ENCODE data around the gene PARVA. TPM values are rescaled to one million over a fixed set of nuclear protein-coding genes. Genes with fewer than 3 reads are reported as not detected.

PARVA gene
- total RNA-seq, 3 donors from 2014 or later: 55.7 to 191 (median 57.1) TPM

DNA sequence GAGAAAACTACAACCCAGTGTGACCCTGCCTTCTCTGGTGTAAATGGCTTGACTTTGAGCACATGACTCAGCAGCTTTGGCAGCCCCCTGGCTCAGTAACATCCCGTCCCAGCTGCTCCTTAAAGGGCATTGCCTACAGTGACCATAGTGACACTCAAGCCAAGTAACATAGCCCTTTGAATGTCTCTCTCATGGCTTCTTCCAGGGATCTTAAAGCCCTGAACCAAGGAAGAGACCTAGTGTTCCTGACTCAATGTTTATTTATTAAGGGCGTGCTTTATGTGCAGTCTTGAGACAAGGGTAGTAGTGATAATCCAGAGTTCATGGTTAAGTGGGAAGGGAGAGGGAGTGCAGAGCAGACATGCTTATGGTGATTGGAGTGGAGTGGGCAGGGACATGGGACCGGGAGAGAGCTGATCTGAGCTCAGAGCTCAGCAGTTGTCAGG lies 125.7 kb downstream of the PARVA start:
- TF ChIP-seq, protein P1, sequence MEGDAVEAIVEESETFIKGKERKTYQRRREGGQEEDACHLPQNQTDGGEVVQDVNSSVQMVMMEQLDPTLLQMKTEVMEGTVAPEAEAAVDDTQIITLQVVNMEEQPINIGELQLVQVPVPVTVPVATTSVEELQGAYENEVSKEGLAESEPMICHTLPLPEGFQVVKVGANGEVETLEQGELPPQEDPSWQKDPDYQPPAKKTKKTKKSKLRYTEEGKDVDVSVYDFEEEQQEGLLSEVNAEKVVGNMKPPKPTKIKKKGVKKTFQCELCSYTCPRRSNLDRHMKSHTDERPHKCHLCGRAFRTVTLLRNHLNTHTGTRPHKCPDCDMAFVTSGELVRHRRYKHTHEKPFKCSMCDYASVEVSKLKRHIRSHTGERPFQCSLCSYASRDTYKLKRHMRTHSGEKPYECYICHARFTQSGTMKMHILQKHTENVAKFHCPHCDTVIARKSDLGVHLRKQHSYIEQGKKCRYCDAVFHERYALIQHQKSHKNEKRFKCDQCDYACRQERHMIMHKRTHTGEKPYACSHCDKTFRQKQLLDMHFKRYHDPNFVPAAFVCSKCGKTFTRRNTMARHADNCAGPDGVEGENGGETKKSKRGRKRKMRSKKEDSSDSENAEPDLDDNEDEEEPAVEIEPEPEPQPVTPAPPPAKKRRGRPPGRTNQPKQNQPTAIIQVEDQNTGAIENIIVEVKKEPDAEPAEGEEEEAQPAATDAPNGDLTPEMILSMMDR (IDR thresholded peaks at IDR 0.05): no peak
- Histone ChIP-seq H3K9me3 (no peaks in the 10 kb centered on the region), H3K4me3 (no peak overlapping the region), H3K36me3 (ENCODE audit: low read depth) (no peaks in the 10 kb centered on the region), H3K4me1 (ENCODE audit: low read depth) (no peaks in the 10 kb centered on the region)
- peak in 1 of 3 donors; percentile 14 for DNase-seq
- ATAC-seq: peak; percentile 84
- intact Hi-C loops (cut with DNase I, micrococcal nuclease): no loop called here

DNA sequence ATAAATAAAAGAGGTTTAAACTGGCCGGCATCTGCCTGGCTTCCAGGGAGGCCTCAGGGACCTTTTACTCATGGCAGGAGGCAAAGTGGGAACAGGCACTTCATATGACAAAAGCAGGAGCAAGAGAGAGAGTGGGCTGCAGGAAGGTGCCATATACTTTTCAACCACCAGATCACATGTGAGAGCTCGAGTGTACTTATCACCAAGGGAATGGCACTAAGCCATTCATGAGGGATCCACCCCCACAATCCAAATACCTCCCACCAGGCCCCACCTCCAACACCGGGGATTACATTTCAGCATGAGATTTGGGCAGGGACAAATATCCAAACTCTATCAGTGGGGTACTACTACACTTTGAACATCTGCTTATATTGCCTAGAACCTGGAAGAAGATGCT lies 126.5 kb downstream of the PARVA start:
- Histone ChIP-seq H3K4me1 (ENCODE audit: low read depth) (no peaks in the 10 kb centered on the region), H3K9me3 (no peaks in the 10 kb centered on the region), H3K4me3 (no peak overlapping the region), H3K36me3 (ENCODE audit: low read depth) (no peaks in the 10 kb centered on the region)
- TF ChIP-seq, protein P1 (IDR thresholded peaks at IDR 0.05): no peak
- DNase-seq: no peak
- intact Hi-C loops (cut with DNase I, micrococcal nuclease): no loop called here
- ATAC-seq: no peak

DNA sequence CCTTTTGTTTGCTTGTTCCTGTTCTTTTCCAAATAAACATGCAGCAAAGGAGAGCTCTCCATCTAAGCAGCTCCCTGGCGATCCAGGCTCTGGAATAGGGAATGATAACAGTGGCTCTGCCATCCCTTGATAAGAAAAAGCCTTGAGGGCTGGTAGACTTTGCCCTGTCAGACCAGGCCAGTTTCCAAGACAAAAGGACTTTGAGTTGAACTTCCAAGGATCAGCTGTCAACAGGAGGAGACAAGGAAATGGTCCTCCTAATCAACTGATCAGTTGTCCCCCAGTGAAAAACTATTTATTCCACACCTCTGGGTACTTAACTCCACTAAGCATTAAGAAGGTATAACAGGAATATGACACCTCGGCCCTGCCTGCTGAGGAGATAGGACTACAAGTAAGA lies 127.8 kb downstream of the PARVA start:
- DNase-seq: no peak
- ATAC-seq: no peak
- H3K36me3 ChIP-seq (ENCODE audit: low read depth): no peaks in the 10 kb centered on the region
- TF ChIP-seq, protein P1 (IDR thresholded peaks at IDR 0.05): no peak
- H3K4me3 ChIP-seq: no peak overlapping the region
- no peaks in the 10 kb centered on the region for H3K9me3 ChIP-seq
- H3K4me1 ChIP-seq (ENCODE audit: low read depth): no peaks in the 10 kb centered on the region
- intact Hi-C loops (cut with DNase I, micrococcal nuclease): no loop called here

DNA sequence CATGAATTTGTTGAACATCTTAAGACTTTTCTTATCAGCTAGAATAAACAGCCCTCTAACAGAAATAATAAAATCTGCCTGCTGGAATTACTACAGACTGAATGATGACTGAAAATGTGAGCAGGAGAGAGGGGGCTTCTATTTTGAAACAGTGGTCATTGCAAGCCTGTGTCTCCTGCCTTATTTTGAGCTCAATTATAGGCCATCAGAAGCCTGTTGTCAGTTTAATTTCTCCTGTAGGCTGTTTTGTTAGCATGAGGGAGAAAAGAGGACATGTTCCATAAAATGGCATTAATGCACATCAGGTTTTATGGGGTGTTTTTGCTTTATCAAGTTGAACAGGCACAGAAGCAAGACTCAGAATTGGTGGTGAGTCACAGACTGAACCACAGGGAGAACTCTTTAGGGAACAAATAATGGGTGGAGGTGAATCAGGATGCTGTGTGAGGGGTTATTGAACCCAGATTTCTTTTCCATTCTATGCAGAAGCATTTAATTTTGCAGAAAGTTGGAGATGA lies 129.1 kb downstream of the PARVA start:
- no peak overlapping the region for H3K4me3 ChIP-seq
- DNase-seq (no peak), ATAC-seq (no peak)
- no peaks in the 10 kb centered on the region for H3K36me3 ChIP-seq (ENCODE audit: low read depth)
- intact Hi-C loops (cut with DNase I, micrococcal nuclease): no loop called here
- TF ChIP-seq, protein P1 (IDR thresholded peaks at IDR 0.05): no peak
- no peaks in the 10 kb centered on the region for H3K9me3 ChIP-seq
- H3K4me1 ChIP-seq (ENCODE audit: low read depth): no peaks in the 10 kb centered on the region

DNA sequence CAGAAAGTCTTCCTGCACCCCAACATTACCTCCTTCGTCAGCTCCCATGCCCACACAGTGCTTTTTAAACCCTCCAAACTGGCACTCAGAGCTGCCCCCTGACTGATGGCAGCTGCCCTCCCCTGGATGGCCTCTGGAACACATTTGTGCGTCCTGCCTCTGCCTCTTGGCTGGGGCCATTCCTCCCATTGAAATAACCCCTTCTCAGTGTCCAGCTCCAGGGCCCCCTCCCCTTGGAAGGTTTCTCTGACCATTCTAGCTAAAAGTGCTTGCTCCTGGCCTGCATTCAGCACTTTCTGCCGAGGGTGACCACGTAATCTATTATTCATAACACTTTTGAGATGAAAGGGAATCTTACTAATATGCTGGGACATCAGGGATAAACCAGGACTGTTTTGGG lies 130.0 kb downstream of the PARVA start:
- Histone ChIP-seq H3K4me1 (ENCODE audit: low read depth) (no peaks in the 10 kb centered on the region), H3K4me3 (no peak overlapping the region), H3K36me3 (ENCODE audit: low read depth) (no peaks in the 10 kb centered on the region), H3K9me3 (no peaks in the 10 kb centered on the region)
- TF ChIP-seq, protein P1 (IDR thresholded peaks at IDR 0.05): no peak
- intact Hi-C loops (cut with DNase I, micrococcal nuclease): no loop called here
- ATAC-seq (no peak), DNase-seq (no peak)
